Prostate gland (tissue), 2 donors: ENCODE data around the gene PAXX. TPM values are rescaled to one million over a fixed set of nuclear protein-coding genes. Genes with fewer than 3 reads are reported as not detected.

ENCODE experiments used
- DNase-seq: peaks from one replicate; pipeline ENCODE4 v3.0.0-alpha.2; 2019; ENCODE audit warnings: low spot score
- H3K27ac ChIP-seq, 2 donors: fragments of 200-600 bp; sonication (generic); 2 replicates each; pipeline ENCODE4 v1.5.1; 2017 to 2019
- H3K27me3 ChIP-seq: fragments of 200-600 bp; sonication (generic); replicated peaks from 2 replicates; pipeline ENCODE4 v1.5.1; 2019; ENCODE audit not compliant: insufficient read depth
- H3K36me3 ChIP-seq, 2 donors: fragments of 200-600 bp; sonication (generic); 1 replicate in 1 of 2; 2 replicates in 1 of 2; pipeline versions ENCODE4 v1.5.1 to v1.8.1; 2017 to 2019
- H3K4me1 ChIP-seq: fragments of 200-600 bp; sonication (generic); replicated peaks from 2 replicates; pipeline ENCODE4 v1.5.1; 2019
- H3K4me3 ChIP-seq, 2 donors: fragments of 200-600 bp; sonication (generic); 2 replicates each; pipeline ENCODE4 v1.5.1; 2017 to 2019
- H3K9me3 ChIP-seq: fragments of 200-600 bp; sonication (generic); 2 replicates; pipeline ENCODE4 v1.5.1; 2017
- POLR2A ChIP-seq: fragments of 450-650 bp; IDR thresholded peaks from one replicate; pipeline ENCODE4 v1.6.1; 2016; ENCODE audit warnings: antibody characterized with exemption, mild to moderate bottlenecking
- POLR2AphosphoS5 ChIP-seq: sonication (generic); formaldehyde crosslinking; IDR thresholded peaks from one replicate; pipeline ENCODE4 v1.6.1; 2017; ENCODE audit warnings: antibody characterized with exemption
- WGBS: methylation state at CpG from one replicate; pipeline ENCODE4 v1.1.5; 2018; 5-methylcytosine and 5-hydroxymethylcytosine counted together
- intact Hi-C: fragments of 100-400 bp; cut with DNase I; formaldehyde crosslinking; loops from one replicate; pipeline ENCODE4 v1.14.2; 2022
- total RNA-seq, 2 donors: library from RNA; depleted of rRNA; stranded (reverse); fragments of >200 nt; gene quantifications; one replicate each; pipeline ENCODE4 v1.1.0, GENCODE V29; 2016
- TF ChIP-seq, protein P1 (sequence below), 4 experiments: fragments of 200-600 bp in 2 of 4; fragments of 450-650 bp in 2 of 4; sonication (generic) in 2 of 4; IDR thresholded peaks; 1 replicate in 3 of 4; 2 replicates in 1 of 4; pipeline ENCODE4 v1.5.1; 2016 to 2019; ENCODE audit warnings: antibody characterized with exemption in 4 of 4, mild to moderate bottlenecking in 2 of 4, moderate library complexity in 2 of 4

PAXX gene
- total RNA-seq, 2 donors from 2014 or later, result 61.6 to 71.8 TPM

DNA sequence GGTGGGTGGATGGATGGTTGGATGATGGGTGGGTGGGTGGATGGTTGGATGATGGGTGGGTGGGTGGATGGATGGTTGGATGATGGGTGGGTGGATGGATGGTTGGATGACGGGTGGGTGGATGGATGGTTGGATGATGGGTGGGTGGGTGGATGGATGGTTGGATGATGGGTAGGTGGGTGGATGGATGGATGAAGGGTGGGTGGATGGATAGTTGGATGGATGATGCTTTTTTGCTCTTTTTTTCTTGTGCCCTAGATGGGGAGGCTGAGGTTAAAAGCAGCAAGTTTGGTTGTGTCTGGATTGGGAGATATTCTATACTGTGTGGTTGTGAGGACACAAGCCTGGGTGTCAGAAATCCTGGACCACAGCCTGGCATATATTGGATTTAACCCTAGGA lies 34.8 kb upstream of the PAXX start:
- WGBS, result 94% methylated on average over 1 of the region's 1 CpG

DNA sequence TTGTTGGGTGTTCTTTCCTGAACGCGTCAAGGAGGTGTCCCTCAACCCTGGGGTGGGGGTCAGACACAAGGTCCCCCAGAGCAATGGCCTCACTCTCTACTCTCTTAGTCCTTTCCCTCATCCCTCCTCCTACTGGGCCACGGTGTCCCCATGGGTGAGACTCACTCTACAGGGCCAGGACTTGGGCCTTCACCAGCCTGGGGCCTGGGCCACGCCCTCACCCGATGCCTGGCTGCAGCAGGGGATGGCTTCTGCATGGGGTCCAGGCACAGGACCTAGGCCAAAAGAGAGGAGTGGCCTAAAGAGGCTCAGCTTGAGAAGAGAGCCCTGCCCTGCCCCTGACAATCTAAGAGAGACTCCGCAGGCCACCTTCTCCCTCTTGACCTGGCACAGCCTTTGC lies 34.3 kb upstream of the PAXX start:
- no peak for DNase-seq
- no peak overlapping the region for H3K4me3 ChIP-seq
- H3K9me3 ChIP-seq, result no peaks in the 10 kb centered on the region
- peaks cover 9% of the 10 kb centered on the region for H3K4me1 ChIP-seq
- H3K36me3 ChIP-seq, result no peaks in the 10 kb centered on the region
- intact Hi-C loops, result no loop called here
- H3K27me3 ChIP-seq, result no peaks in the 10 kb centered on the region
- H3K27ac ChIP-seq, result no peak overlapping the region
- WGBS, result 94% methylated on average over 6 of the region's 6 CpGs
- TF ChIP-seq POLR2A (no peak), POLR2AphosphoS5 (no peak)
- TF ChIP-seq, protein P1, sequence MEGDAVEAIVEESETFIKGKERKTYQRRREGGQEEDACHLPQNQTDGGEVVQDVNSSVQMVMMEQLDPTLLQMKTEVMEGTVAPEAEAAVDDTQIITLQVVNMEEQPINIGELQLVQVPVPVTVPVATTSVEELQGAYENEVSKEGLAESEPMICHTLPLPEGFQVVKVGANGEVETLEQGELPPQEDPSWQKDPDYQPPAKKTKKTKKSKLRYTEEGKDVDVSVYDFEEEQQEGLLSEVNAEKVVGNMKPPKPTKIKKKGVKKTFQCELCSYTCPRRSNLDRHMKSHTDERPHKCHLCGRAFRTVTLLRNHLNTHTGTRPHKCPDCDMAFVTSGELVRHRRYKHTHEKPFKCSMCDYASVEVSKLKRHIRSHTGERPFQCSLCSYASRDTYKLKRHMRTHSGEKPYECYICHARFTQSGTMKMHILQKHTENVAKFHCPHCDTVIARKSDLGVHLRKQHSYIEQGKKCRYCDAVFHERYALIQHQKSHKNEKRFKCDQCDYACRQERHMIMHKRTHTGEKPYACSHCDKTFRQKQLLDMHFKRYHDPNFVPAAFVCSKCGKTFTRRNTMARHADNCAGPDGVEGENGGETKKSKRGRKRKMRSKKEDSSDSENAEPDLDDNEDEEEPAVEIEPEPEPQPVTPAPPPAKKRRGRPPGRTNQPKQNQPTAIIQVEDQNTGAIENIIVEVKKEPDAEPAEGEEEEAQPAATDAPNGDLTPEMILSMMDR (IDR thresholded peaks at IDR 0.05), result no peak

More for the DNA sequence above, 34.8 kb upstream of the PAXX start:
- no peaks in the 10 kb centered on the region for H3K27me3 ChIP-seq
- no peak overlapping the region for H3K27ac ChIP-seq
- no peak for DNase-seq
- H3K36me3 ChIP-seq, result no peaks in the 10 kb centered on the region
- H3K9me3 ChIP-seq, result no peaks in the 10 kb centered on the region
- TF ChIP-seq POLR2AphosphoS5 (no peak), POLR2A (no peak)
- TF ChIP-seq, protein P1 (IDR thresholded peaks at IDR 0.05), result no peak
- peaks cover 9% of the 10 kb centered on the region for H3K4me1 ChIP-seq
- intact Hi-C loops, result no loop called here
- no peak overlapping the region for H3K4me3 ChIP-seq

DNA sequence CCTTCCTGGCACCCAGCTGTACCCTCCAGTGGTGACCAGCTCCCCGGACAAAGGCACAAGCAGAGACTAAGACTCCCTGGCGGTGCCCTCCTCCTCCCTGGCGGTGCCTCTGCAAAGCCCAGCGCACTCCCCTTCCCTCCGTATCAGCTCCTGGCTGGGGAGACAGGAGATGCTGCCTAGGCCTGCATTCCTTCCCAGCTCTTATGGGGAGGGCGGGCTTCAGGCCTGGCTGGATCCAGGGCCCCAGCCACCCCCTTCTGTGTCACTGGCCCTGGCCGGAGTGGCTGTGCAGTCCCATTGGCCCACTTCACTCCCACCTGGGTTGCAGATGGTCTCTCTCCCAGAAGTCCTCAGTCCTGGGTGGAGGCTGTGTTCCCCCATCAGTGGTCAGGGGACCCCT lies 33.7 kb upstream of the PAXX start:
- Histone ChIP-seq H3K4me3 (no peak overlapping the region), H3K4me1 (peaks cover 9% of the 10 kb centered on the region), H3K27ac (no peak overlapping the region), H3K36me3 (no peaks in the 10 kb centered on the region), H3K27me3 (no peaks in the 10 kb centered on the region), H3K9me3 (no peaks in the 10 kb centered on the region)
- DNase-seq, result no peak
- intact Hi-C loops, result no loop called here
- WGBS, result 91% methylated on average over 7 of the region's 7 CpGs
- TF ChIP-seq POLR2AphosphoS5 (no peak), POLR2A (no peak)
- TF ChIP-seq, protein P1 (IDR thresholded peaks at IDR 0.05), result no peak

DNA sequence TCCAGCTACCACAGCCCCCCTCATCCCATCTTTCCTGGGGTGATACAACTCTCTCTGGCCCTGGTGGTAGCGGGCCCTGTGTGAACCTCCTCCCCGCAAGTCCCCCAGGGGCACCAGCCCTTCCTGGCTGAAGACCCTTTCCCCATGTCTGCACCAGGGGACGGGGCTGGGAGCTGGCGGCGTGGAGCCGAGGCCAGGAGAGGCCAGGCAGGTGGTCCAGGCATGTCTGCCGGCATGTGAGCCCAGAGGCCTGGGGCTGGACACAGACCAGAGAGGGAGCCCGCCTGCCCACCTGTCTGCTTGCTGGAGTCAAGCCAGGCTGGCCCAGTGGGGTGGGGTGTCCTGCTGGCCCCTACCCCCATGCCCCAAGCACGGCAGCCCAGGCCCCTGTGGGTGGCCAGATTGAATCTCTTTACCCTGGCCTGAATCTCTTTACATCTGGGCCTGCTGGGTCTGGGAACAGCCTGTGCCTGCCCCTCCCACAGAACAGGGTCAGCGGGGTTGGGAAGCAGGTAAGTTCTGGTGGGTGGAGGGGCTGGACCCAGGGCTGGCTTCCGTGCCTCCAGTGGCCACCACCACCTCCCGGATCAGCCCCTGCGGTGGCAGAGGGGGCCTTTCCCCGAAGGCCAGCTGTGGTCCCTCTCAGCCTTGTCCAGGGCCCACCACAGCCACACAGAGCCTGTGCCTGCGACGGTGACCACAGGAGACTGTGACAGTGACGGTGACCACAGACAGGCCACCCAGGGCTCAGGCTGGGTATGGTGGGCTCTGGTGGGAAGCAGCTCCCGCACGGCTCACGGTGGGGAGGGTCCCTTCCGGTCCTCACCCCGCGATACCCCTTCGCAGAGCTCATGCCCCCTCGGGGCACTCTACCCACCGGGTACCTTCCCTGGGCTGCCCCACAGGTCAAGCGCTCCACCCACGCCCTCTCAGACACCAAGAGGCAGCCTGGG lies 33.0 kb upstream of the PAXX start:
- H3K9me3 ChIP-seq, result no peaks in the 10 kb centered on the region
- 89% methylated on average over 26 of the region's 28 CpGs for WGBS
- no peak for DNase-seq

More for the DNA sequence above, 33.0 kb upstream of the PAXX start:
- Histone ChIP-seq H3K36me3 (no peaks in the 10 kb centered on the region), H3K27ac (no peak overlapping the region), H3K27me3 (no peaks in the 10 kb centered on the region), H3K4me1 (peaks cover 9% of the 10 kb centered on the region), H3K4me3 (no peak overlapping the region)
- TF ChIP-seq, protein P1 (IDR thresholded peaks at IDR 0.05), result no peak
- TF ChIP-seq POLR2A, result no peak
- no peak for TF ChIP-seq POLR2AphosphoS5
- intact Hi-C loops, result no loop called here
